Femur (tissue), 1 donor: ENCODE measurements around the gene CLEC2D.
"Not testable (repeated sequence)": the region's sequence is repeated elsewhere in the genome, so short reads cannot be mapped to it uniquely, and the experiment has no call there.

ENCODE experiments used
- DNase-seq: peaks from one replicate; pipeline ENCODE4 v3.0.0-alpha.2; 2017

CLEC2D gene

GRCh38 chr12:9669534-9669933, at the start of gene CLEC2D:
Gene CLEC2D, plus strand, starts transcription at chr12:9669713. Its CDS starts 22 bp downstream, at chr12:9669735.
- no peak for DNase-seq

GRCh38 chr12:9625019-9625418, 44.5 kb upstream of the CLEC2D start:
- no peak for DNase-seq

- no peak for DNase-seq
These were observed 43.2 kb upstream of the CLEC2D start for GRCh38 chr12:9626291-9626690.

GRCh38 chr12:9626821-9627220, 42.7 kb upstream of the CLEC2D start:
- no peak for DNase-seq

- DNase-seq = no peak
These were observed 36.7 kb upstream of the CLEC2D start for GRCh38 chr12:9632766-9633165.

GRCh38 chr12:9634177-9634803, 35.2 kb upstream of the CLEC2D start:
- no peak for DNase-seq

- no peak for DNase-seq
These were observed 34.4 kb upstream of the CLEC2D start for GRCh38 chr12:9634969-9635754.

- no peak for DNase-seq
These were observed 33.2 kb upstream of the CLEC2D start for GRCh38 chr12:9636150-9636850.

GRCh38 chr12:9636851-9637206, 32.7 kb upstream of the CLEC2D start:
- no peak for DNase-seq

GRCh38 chr12:9640024-9640423, 29.5 kb upstream of the CLEC2D start:
- DNase-seq = no peak

GRCh38 chr12:9642606-9643265, 26.8 kb upstream of the CLEC2D start:
- no peak for DNase-seq

- no peak for DNase-seq
These were observed 26.2 kb upstream of the CLEC2D start for GRCh38 chr12:9643266-9643660.

- not testable (repeated sequence) for DNase-seq
These were observed 24.4 kb upstream of the CLEC2D start for GRCh38 chr12:9644985-9645551.

GRCh38 chr12:9646794-9647781, 22.4 kb upstream of the CLEC2D start:
- no peak for DNase-seq

GRCh38 chr12:9647825-9648700, 21.4 kb upstream of the CLEC2D start:
- peak; percentile 94 for DNase-seq

- DNase-seq = no peak
These were observed 20.6 kb upstream of the CLEC2D start for GRCh38 chr12:9648701-9649531.

GRCh38 chr12:9649532-9649940, 20.0 kb upstream of the CLEC2D start:
- DNase-seq = no peak

- DNase-seq = no peak
These were observed 19.3 kb upstream of the CLEC2D start for GRCh38 chr12:9650151-9650576.

- no peak for DNase-seq
These were observed 18.2 kb upstream of the CLEC2D start for GRCh38 chr12:9651265-9651729.

GRCh38 chr12:9660046-9660445, 9.5 kb upstream of the CLEC2D start:
- no peak for DNase-seq
